ENCODE results near the gene PYGO1.

GRCh38 chr15:55627730-55628368, 39.7 kb upstream of the PYGO1 start:
- TF ChIP-seq CTCF (conservative IDR thresholded peaks at IDR 0.05 in 1 of 2, IDR thresholded peaks at IDR 0.05 in 1 of 2; ENCODE audit: extremely low read depth in 1 of 2, insufficient read depth in 1 of 2, low read depth in 1 of 2, low read length in 2 of 2) (no peak), EZH2 (IDR thresholded peaks at IDR 0.05; ENCODE audit: borderline replicate concordance, low read length) (no peak)
